Right hindlimb (tissue), 1 donor: Measurements from ENCODE around the gene GPR146.

Experiments used
- DNase-seq: peaks from one replicate; pipeline ENCODE4 v3.0.0-alpha.2; 2018

GPR146 gene

DNA sequence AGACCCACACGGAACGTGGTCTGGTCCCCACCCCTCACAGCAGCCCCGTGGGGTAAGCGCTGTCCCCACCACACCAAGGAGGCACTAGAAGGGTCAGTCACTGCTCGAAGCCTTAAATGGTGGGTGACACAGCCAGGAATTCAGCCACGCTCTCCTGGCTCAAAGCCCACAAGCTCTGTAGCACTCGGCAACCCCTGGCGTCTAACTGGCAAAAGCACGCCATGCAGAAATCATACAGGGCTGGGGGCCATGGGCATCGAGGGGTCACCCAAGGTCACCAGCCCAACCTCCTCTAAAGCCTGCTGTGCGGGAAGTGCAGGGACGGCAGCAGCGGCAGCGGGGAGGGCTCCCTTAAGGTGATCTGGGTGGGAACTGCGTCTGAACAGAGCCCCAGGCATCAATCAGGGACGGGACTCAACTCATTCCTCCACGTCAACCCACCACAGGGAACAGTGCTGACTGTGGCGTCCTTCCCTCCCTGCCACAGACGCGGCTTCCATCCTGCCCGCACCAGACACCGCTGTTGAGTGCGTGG, 51.3 kb downstream of the GPR146 start:
- DNase-seq, result no peak

DNA sequence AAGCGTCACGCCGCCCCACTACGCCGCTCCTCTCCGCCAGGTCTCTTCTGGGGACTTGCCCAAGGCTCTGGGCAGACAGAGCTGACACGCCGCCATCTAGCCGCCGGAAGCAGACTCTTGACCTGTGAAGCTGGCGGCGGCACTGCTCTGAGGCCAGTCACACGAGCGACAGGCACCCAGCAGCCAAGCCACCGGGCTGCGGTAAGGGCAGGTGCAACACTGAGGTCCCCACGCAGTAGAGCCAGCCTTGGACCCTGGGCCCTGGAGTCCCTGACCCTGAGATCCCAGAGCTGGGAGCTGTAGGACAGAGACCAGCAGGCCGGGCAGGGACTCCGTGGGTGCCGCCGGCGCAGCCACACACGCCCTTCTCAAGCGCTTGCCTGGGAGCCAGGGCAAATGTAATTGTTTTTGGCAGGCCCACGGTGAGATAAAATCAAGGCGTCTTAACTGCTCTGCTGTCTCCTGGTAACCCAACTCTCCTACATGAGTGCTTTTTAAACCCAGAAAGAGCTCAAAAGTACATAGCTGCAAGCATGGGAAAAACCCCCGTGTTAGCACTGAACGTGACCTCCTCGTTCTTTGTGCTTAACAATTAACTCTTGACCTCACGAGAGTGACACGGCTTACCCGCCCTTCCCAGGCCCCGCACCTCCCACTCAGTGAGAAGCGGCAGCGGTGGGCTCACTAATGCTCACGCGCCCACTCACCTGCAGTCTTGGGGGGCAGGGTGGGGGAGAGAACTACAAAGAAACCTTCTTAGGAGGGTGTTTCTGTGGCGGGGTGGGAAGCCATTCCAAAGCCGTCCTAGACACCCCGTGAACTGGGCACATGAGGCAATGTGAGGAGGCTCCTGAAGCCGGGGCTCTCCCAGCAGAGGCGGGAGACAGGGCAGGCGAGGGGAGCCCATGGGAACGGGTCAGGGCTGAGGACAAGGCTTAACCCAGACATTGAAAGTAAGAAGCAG, 52.1 kb downstream of the GPR146 start:
- DNase-seq, result no peak

DNA sequence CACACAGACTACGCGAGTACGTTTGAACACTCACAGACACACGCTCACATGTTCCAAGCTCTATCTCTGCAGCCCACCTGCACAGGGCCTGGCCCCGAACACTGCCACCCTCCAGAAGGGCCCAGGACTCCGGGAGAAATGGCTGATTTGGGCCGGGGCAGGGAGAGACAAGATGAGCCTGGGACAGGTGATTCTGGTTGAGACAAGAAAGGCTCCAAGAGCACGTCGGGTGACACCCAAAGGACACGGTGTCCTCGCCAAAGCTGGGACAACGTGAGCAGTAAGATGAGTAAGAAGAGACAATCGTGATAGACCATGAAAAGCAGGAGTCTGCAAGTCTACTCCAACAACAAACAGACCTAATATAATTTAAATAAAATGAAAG, 52.8 kb downstream of the GPR146 start:
- DNase-seq, result no peak

GRCh38 chr7:1098243-1099153, 54.2 kb downstream of the GPR146 start:
- DNase-seq, result no peak

DNA sequence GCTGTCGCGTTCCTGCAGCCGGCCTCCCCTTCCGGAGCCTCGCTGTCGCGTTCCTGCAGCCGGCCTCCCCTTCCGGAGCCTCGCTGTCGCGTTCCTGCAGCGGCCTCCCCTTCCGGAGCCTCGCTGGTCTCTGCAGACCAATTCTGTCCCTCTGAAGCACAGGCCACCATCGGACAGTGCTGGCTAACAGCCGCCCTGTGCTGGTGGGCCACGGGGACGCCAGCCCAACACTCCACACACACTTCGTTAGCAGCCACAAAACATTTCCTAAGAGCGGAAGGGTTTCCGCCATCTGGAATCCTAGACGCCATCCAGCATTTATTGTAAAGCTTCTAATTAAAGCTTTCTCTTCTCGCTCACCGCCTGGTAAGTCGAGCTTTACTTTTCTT, 54.8 kb downstream of the GPR146 start:
- no peak for DNase-seq

DNA sequence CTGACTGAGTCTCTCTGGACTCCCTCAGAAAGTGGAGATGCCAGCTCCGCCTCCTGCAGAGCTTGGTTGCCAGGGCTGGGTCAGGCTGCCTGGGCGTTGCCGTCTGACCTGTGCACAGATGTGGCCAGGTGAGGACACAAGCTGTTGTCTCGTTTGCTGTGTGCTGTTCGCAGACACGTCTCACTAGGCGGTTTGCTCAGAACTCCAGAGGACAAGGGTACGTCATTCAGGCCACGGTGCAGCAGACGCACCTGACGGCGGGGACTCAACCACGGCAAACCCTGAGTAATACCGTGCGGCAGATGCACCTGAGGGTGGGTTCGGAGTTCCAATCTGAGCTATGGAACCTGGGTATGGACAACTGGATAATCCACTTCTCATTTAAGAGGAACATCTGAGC, 55.3 kb downstream of the GPR146 start:
- no peak for DNase-seq

DNA sequence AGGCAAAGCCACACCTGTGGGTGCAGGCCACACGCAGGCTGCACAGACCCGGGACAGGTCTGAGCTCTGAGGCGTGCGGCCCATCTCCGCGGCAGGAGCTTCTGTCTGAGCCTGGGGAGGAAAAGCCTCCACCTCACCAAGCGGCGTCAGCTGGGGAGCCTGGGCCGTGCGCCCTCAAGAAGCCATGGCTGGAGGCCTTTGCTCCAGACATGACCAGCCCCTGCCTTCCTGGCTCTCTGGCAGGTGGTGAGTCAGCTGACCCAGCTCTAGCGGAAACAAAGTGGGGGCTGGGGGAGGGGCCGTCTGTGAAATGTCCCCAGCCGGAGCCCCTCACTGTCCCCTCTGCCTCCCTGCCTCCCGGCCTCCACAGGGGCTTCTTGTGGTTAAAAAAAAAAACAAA, 56.0 kb downstream of the GPR146 start:
- DNase-seq, result no peak

- DNase-seq, result no peak
These were observed 56.7 kb downstream of the GPR146 start for GRCh38 chr7:1100834-1101562.

DNA sequence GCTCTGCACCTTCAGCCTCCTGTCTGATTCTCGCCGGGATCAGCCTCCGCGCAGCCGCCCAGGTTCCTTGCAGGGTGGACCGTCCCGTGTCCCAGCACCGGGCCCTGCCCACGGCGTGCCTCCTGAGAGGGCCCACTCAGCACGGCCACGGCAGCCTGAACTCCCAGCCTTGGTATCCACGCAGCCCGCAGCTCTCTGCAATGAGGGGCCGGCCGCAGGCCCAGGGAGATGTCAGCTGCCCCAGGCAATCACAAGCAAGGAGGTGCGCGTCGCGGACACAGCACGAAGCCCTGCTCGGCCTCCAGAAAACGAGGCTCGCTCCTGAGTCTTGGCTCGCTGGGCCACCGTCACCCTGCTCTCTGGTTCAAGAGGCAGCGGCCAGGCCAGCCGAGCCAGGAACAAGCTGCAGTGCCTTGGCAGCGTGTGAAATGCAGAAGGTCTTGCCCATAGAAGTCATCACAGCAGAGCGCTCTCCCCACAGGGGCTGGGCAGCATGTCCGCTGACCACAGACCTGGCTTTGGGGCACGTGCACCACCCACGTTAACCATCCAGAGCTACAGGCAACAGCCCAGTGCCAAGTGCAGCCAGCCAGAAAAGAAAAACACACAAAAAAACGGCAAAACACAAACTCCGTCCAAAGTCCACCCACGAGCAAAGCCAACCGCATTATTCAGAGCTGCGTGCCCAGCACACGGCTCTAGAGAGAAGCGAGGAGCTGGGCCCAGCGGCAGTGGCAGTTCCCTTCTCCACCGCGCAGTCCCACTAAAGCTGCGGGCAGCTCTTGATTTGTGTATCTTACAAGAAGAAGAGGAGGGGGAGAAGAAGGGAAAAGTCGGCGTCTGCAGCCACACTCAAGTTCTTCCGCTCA, 57.5 kb downstream of the GPR146 start:
- no peak for DNase-seq

- no peak for DNase-seq
These were observed 58.9 kb downstream of the GPR146 start for GRCh38 chr7:1103009-1103788.

GRCh38 chr7:1103789-1104515, 59.6 kb downstream of the GPR146 start:
- no peak for DNase-seq

DNA sequence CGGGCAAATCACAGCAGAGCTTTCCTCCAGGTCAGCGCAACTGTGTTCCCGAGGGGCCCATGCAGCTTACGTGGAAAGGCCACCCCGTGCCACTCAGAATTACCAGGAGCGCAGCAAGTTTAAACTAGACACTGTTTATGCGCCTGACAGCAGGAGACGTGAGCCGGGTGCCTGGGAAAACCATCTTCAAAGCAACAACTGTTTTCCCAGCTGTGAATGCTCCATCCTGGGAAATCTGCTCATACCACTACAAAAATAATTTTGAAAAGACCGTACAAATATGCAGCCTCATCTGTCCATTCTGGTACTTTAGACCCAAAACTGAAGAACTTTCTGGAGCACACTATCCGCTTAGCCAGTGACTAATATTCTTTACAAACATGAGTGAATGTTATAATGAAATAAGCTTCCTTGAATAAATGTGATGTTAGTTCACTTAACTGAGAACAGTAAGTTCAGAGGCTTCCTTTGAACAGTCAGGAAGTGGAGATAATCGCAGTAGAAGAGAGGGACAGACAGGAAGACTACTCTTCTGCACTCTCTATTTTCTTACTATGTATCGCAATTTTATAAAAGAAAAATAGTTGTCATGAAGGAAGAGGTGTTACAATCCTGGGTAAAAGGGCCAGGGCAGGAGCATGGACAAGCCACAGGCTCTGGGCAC, 60.3 kb downstream of the GPR146 start:
- peak; percentile 42 for DNase-seq

GRCh38 chr7:1105189-1105588, 60.8 kb downstream of the GPR146 start:
- no peak for DNase-seq

GRCh38 chr7:1106063-1106792, 61.9 kb downstream of the GPR146 start:
- DNase-seq, result peak; percentile 44

GRCh38 chr7:1106793-1107421, 62.6 kb downstream of the GPR146 start:
- DNase-seq, result peak; percentile 36

GRCh38 chr7:1108264-1108920, 64.0 kb downstream of the GPR146 start:
- no peak for DNase-seq
